ENCODE data around the gene ZNF484.
"Not testable (repeated sequence)": the region's sequence is repeated elsewhere in the genome, so short reads cannot be mapped to it uniquely, and the experiment has no call there.

ZNF484 gene

GRCh38 chr9:92890761-92891160 lies 12.9 kb upstream of the ZNF484 start:
- H3K27ac ChIP-seq (ENCODE audit: low read depth, low read length), result no peak overlapping the region
- H3K9ac ChIP-seq (ENCODE audit: low read length), result no peak overlapping the region
- no peaks in the 10 kb centered on the region for H3K4me1 ChIP-seq (ENCODE audit: insufficient read depth, low read length)
- H3K9me3 ChIP-seq (ENCODE audit: low read length), result no peaks in the 10 kb centered on the region
- no peak overlapping the region for H3K4me3 ChIP-seq (ENCODE audit: low read depth in 1 of 2, low read length in 2 of 2)
- no peaks in the 10 kb centered on the region for H3K27me3 ChIP-seq (ENCODE audit: control insufficient read depth in 1 of 2, insufficient read depth in 2 of 2, low read length in 2 of 2)
- H3K36me3 ChIP-seq (ENCODE audit: insufficient read depth, low read length), result no peaks in the 10 kb centered on the region

GRCh38 chr9:92887880-92888338 lies 10.1 kb upstream of the ZNF484 start:
- Histone ChIP-seq H3K4me3 (ENCODE audit: low read depth in 1 of 2, low read length in 2 of 2) (no peak overlapping the region), H3K9me3 (ENCODE audit: low read length) (no peaks in the 10 kb centered on the region), H3K9ac (ENCODE audit: low read length) (no peak overlapping the region), H3K27ac (ENCODE audit: low read depth, low read length) (no peak overlapping the region), H3K27me3 (ENCODE audit: control insufficient read depth in 1 of 2, insufficient read depth in 2 of 2, low read length in 2 of 2) (no peaks in the 10 kb centered on the region), H3K4me1 (ENCODE audit: insufficient read depth, low read length) (no peaks in the 10 kb centered on the region), H3K36me3 (ENCODE audit: insufficient read depth, low read length) (no peaks in the 10 kb centered on the region)

DNA sequence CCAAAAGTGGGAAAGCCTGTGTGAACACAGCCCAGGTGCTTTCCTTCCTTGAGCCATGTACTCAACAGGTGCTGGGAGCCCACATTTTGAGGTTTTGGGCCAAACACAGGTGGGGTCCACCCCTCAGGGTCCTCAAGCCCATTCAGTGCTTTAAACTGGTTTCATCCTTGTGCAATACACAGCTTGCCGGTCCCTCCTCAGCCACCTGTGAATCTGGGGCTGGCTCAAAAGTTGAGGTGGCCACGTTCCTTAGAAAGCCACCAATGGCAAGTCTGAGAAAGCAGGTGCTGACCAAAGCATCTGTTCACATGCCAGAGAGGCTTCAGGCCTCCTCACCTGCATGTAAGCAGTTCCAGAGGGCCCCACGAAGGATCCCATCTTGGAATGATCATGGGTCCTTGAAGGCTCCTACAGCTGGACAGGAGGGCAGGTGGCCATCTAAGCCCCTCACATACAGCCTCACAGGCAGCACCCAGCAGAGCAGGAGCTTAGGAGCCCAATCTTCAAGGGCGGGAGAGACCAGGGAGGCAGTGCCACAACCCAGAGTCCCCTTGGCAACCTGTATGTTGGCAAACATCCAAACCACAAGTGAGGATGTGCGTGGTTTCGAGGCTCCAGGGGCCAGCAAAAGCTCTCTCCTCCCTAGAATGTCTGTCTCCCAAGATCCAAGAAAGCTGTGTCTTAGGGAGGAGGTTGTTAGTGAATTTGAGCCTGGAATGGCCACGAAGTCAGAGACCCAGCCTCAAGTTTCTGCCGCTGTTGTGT lies 9.2 kb upstream of the ZNF484 start:
- H3K27me3 ChIP-seq (ENCODE audit: control insufficient read depth in 1 of 2, insufficient read depth in 2 of 2, low read length in 2 of 2); H3K36me3 ChIP-seq (ENCODE audit: insufficient read depth, low read length); H3K9ac ChIP-seq (ENCODE audit: low read length); H3K4me3 ChIP-seq (ENCODE audit: low read depth in 1 of 2, low read length in 2 of 2); H3K4me1 ChIP-seq (ENCODE audit: insufficient read depth, low read length); H3K9me3 ChIP-seq (ENCODE audit: low read length); H3K27ac ChIP-seq (ENCODE audit: low read depth, low read length): not testable (repeated sequence)

GRCh38 chr9:92883666-92884405 lies 6.0 kb upstream of the ZNF484 start:
- not testable (repeated sequence) for H3K27ac ChIP-seq (ENCODE audit: low read depth, low read length); H3K36me3 ChIP-seq (ENCODE audit: insufficient read depth, low read length); H3K9me3 ChIP-seq (ENCODE audit: low read length); H3K27me3 ChIP-seq (ENCODE audit: control insufficient read depth in 1 of 2, insufficient read depth in 2 of 2, low read length in 2 of 2); H3K4me1 ChIP-seq (ENCODE audit: insufficient read depth, low read length); H3K4me3 ChIP-seq (ENCODE audit: low read depth in 1 of 2, low read length in 2 of 2); H3K9ac ChIP-seq (ENCODE audit: low read length)

GRCh38 chr9:92882276-92882675 lies 4.4 kb upstream of the ZNF484 start:
- Histone ChIP-seq H3K27me3 (ENCODE audit: control insufficient read depth in 1 of 2, insufficient read depth in 2 of 2, low read length in 2 of 2) (no peaks in the 10 kb centered on the region), H3K4me3 (ENCODE audit: low read depth in 1 of 2, low read length in 2 of 2) (no peak overlapping the region), H3K9ac (ENCODE audit: low read length) (no peak overlapping the region), H3K27ac (ENCODE audit: low read depth, low read length) (no peak overlapping the region), H3K9me3 (ENCODE audit: low read length) (no peaks in the 10 kb centered on the region), H3K4me1 (ENCODE audit: insufficient read depth, low read length) (no peaks in the 10 kb centered on the region), H3K36me3 (ENCODE audit: insufficient read depth, low read length) (no peaks in the 10 kb centered on the region)

- H3K27me3 ChIP-seq (ENCODE audit: control insufficient read depth in 1 of 2, insufficient read depth in 2 of 2, low read length in 2 of 2), result no peaks in the 10 kb centered on the region
- no peaks in the 10 kb centered on the region for H3K4me1 ChIP-seq (ENCODE audit: insufficient read depth, low read length)
- H3K36me3 ChIP-seq (ENCODE audit: insufficient read depth, low read length), result no peaks in the 10 kb centered on the region
- no peak overlapping the region for H3K27ac ChIP-seq (ENCODE audit: low read depth, low read length)
- H3K4me3 ChIP-seq (ENCODE audit: low read depth in 1 of 2, low read length in 2 of 2), result no peak overlapping the region
- no peaks in the 10 kb centered on the region for H3K9me3 ChIP-seq (ENCODE audit: low read length)
- H3K9ac ChIP-seq (ENCODE audit: low read length), result no peak overlapping the region
Measured at GRCh38 chr9:92875373-92875772, 2.5 kb downstream of the ZNF484 start.

GRCh38 chr9:92870289-92870688 lies 7.5 kb downstream of the ZNF484 start:
- no peak overlapping the region for H3K27ac ChIP-seq (ENCODE audit: low read depth, low read length)
- no peaks in the 10 kb centered on the region for H3K9me3 ChIP-seq (ENCODE audit: low read length)
- H3K4me1 ChIP-seq (ENCODE audit: insufficient read depth, low read length), result no peaks in the 10 kb centered on the region
- H3K27me3 ChIP-seq (ENCODE audit: control insufficient read depth in 1 of 2, insufficient read depth in 2 of 2, low read length in 2 of 2), result no peaks in the 10 kb centered on the region
- H3K4me3 ChIP-seq (ENCODE audit: low read depth in 1 of 2, low read length in 2 of 2), result no peak overlapping the region
- no peak overlapping the region for H3K9ac ChIP-seq (ENCODE audit: low read length)
- H3K36me3 ChIP-seq (ENCODE audit: insufficient read depth, low read length), result peaks cover 5% of the 10 kb centered on the region

DNA sequence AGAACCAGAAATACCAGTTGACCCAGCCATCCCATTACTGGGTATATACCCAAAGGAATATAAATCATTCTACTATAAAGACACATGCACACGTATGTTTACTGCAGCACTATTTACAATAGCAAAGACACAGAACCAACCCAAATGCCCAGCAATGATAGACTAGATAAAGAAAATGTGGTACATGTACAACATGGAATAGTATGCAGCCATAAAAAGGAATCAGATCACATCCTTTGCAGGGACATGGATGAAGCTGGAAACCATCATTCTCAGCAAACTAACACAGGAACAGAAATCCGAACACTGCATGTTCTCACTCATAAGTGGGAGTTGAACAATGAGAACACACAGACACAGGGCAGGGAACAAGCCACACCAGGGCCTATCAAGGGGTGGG lies 11.2 kb downstream of the ZNF484 start:
- not testable (repeated sequence) for H3K27ac ChIP-seq (ENCODE audit: low read depth, low read length); H3K36me3 ChIP-seq (ENCODE audit: insufficient read depth, low read length); H3K4me3 ChIP-seq (ENCODE audit: low read depth in 1 of 2, low read length in 2 of 2); H3K4me1 ChIP-seq (ENCODE audit: insufficient read depth, low read length); H3K9me3 ChIP-seq (ENCODE audit: low read length); H3K27me3 ChIP-seq (ENCODE audit: control insufficient read depth in 1 of 2, insufficient read depth in 2 of 2, low read length in 2 of 2); H3K9ac ChIP-seq (ENCODE audit: low read length)

- H3K4me1 ChIP-seq (ENCODE audit: insufficient read depth, low read length), result no peaks in the 10 kb centered on the region
- H3K9ac ChIP-seq (ENCODE audit: low read length), result no peak overlapping the region
- H3K27me3 ChIP-seq (ENCODE audit: control insufficient read depth in 1 of 2, insufficient read depth in 2 of 2, low read length in 2 of 2), result no peaks in the 10 kb centered on the region
- H3K9me3 ChIP-seq (ENCODE audit: low read length), result no peaks in the 10 kb centered on the region
- H3K27ac ChIP-seq (ENCODE audit: low read depth, low read length), result no peak overlapping the region
- H3K36me3 ChIP-seq (ENCODE audit: insufficient read depth, low read length), result peaks cover 12% of the 10 kb centered on the region
- H3K4me3 ChIP-seq (ENCODE audit: low read depth in 1 of 2, low read length in 2 of 2), result no peak overlapping the region
Measured at GRCh38 chr9:92864152-92864551, 13.7 kb downstream of the ZNF484 start.

DNA sequence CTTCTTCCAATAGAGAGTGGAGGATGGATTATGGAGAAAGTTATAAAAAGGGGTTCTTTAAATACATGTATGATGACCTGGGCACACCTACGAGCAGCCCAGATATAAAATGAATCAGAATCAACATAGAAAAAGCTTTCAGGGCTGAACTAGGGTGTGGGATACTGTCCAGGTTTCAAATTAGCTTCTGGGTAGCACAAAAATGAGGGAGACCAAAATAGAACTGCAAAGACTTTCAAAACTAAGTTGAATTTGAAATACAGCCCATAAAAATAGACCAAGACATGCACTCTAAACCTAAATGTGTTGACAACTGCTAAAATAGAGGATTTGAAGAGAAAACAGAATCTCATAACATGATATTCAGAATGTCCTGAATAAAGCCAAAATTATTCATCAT lies 17.0 kb downstream of the ZNF484 start:
- no peaks in the 10 kb centered on the region for H3K4me1 ChIP-seq (ENCODE audit: insufficient read depth, low read length)
- H3K27me3 ChIP-seq (ENCODE audit: control insufficient read depth in 1 of 2, insufficient read depth in 2 of 2, low read length in 2 of 2), result no peaks in the 10 kb centered on the region
- no peak overlapping the region for H3K27ac ChIP-seq (ENCODE audit: low read depth, low read length)
- H3K4me3 ChIP-seq (ENCODE audit: low read depth in 1 of 2, low read length in 2 of 2), result no peak overlapping the region
- H3K36me3 ChIP-seq (ENCODE audit: insufficient read depth, low read length), result peaks cover 8% of the 10 kb centered on the region
- no peak overlapping the region for H3K9ac ChIP-seq (ENCODE audit: low read length)
- H3K9me3 ChIP-seq (ENCODE audit: low read length), result no peaks in the 10 kb centered on the region

DNA sequence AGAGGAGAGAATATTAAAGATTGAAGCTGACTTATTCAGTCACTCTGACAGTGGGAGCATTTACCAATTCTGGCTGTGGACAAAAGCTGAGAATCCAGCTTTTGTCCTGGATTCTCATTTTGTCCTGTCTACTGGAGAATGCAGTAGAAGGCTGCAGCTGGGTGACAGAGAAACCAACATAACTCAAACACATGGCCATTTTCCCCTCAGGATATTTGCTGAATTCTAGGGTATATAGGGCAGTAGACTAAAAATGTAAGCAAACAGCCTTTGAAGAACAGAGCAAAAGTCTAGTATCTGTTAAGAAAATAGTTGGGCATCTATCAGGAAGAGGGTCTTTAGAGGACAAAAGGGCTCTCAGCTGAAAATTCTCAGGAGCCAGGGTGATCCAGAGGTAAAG lies 20.6 kb downstream of the ZNF484 start:
- H3K9me3 ChIP-seq (ENCODE audit: low read length), result no peaks in the 10 kb centered on the region
- no peak overlapping the region for H3K4me3 ChIP-seq (ENCODE audit: low read depth in 1 of 2, low read length in 2 of 2)
- no peak overlapping the region for H3K27ac ChIP-seq (ENCODE audit: low read depth, low read length)
- no peaks in the 10 kb centered on the region for H3K27me3 ChIP-seq (ENCODE audit: control insufficient read depth in 1 of 2, insufficient read depth in 2 of 2, low read length in 2 of 2)
- H3K9ac ChIP-seq (ENCODE audit: low read length), result no peak overlapping the region
- peaks cover 32% of the 10 kb centered on the region for H3K36me3 ChIP-seq (ENCODE audit: insufficient read depth, low read length)
- H3K4me1 ChIP-seq (ENCODE audit: insufficient read depth, low read length), result no peaks in the 10 kb centered on the region

- no peaks in the 10 kb centered on the region for H3K9me3 ChIP-seq (ENCODE audit: low read length)
- no peaks in the 10 kb centered on the region for H3K27me3 ChIP-seq (ENCODE audit: control insufficient read depth in 1 of 2, insufficient read depth in 2 of 2, low read length in 2 of 2)
- no peaks in the 10 kb centered on the region for H3K4me1 ChIP-seq (ENCODE audit: insufficient read depth, low read length)
- no peak overlapping the region for H3K4me3 ChIP-seq (ENCODE audit: low read depth in 1 of 2, low read length in 2 of 2)
- H3K9ac ChIP-seq (ENCODE audit: low read length), result no peak overlapping the region
- H3K27ac ChIP-seq (ENCODE audit: low read depth, low read length), result no peak overlapping the region
- H3K36me3 ChIP-seq (ENCODE audit: insufficient read depth, low read length), result peaks cover 36% of the 10 kb centered on the region
Measured at GRCh38 chr9:92853716-92854115, 24.1 kb downstream of the ZNF484 start.
